NOMO-1 treated with dmso at 0.1 percent for 144 hours (cell line): ENCODE measurements around the gene RFTN1.

ENCODE experiments used
- DNase-seq: peaks from one replicate; lab custom pipeline; 2025; ENCODE audit not compliant: unreplicated experiment; lab: John Stamatoyannopoulos, UW

RFTN1 gene

GRCh38 chr3:16364963-16365362 is 148.5 kb downstream of the RFTN1 start:
- DNase-seq: no peak

DNA sequence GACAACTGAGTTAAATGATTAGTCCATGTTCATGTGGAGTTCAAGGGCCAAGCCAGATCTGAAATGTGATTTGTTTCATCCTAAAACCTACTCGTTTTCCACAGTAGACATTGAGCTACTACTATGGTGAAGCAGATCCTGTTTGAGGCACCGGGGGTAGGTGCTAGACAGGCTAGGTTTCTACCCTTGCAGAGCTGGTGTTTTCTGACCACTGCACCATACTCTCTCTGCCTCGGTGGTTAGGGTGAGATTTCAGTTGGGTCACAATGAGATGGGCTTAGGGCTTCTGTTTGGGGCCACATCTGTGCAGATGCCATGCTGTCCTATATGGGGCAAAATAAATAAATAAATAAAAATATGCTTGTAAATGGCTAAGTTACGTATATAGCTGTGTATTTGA is 149.2 kb downstream of the RFTN1 start:
- no peak for DNase-seq

GRCh38 chr3:16363636-16364035 is 149.9 kb downstream of the RFTN1 start:
- DNase-seq: no peak

- no peak for DNase-seq
These were observed 150.7 kb downstream of the RFTN1 start for GRCh38 chr3:16362770-16363169.

DNA sequence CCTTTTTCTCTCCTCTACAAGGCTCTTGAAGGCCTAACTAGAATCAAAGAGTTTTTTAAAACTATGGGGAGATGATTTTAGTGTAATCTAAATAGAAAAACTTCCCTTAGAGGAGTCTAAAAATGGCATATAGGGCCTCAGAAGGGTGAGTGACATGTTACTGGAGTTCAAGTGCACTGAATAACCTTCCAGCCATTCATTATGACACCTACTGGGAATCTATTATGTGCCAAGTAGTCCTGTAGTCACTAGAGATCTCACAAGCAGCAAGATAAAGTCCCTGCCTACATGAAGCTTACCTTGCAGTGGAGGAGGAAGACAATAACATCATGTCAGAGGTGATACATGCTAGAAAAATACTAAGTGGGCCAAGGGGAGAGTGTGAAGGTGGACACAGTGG is 152.4 kb downstream of the RFTN1 start:
- no peak for DNase-seq

DNA sequence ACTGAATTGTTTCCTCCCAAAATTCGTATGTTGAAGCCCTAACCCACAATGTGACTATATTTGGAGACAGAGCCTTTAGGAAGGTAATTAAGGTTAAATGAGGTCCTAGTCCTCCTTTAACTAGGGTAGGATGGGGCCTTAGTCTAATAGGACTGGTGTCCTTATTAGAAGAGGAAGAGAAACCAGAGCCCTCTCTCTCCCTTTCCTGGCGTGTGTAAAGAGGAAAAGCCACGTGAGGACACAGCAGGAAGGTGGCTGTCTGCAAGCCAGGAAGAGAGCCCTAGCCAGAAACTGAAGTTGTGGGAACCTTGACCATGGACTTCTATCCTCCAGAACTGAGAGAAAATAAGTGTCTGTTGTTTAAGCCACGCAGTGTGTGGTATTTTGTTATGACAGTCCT is 154.2 kb downstream of the RFTN1 start:
- DNase-seq: no peak

GRCh38 chr3:16358336-16358735 is 155.2 kb downstream of the RFTN1 start:
- no peak for DNase-seq

DNA sequence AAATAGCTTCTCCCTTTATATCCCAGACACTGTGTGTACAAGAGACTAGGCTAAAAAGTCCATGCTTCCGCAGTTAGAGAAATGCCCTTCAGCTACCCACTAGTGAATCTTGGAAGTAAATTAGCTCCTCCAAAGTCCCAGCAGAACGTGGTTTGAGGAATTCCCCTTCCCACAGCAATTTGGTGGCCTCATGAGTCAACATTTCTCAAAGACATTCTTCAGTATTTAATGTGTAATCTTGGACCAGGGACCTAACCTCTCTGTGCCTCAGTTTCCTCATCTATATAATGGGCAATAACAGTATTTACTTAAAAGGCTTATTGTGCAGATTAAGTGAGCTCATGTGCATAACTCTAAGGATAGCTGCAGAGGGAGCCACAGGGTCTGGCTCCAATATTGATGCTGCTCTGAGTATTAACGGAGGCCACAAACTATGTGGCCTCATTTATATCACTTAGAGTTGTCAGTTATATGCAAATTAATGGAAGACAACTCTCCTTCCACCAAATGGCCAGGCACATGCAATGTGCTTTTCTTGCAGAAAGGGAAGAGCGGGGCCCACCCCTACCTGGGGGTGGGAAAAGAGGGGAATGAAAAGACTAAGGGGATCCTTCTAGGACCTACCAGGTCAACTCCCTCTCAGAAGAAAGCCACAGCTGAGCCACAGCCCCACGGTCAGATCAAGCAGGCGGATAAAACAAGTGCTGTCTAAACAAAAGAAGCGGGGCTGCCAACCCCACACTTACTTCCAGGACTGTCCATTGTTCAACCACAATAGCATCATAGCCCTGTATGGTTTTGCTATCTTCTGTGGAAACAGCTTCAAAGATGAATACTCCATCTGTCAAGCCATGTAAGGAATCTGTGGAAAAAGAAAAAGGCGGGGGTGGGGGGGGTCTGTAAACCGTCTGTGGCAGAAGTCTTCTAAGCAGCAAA is 156.0 kb downstream of the RFTN1 start:
- no peak for DNase-seq

DNA sequence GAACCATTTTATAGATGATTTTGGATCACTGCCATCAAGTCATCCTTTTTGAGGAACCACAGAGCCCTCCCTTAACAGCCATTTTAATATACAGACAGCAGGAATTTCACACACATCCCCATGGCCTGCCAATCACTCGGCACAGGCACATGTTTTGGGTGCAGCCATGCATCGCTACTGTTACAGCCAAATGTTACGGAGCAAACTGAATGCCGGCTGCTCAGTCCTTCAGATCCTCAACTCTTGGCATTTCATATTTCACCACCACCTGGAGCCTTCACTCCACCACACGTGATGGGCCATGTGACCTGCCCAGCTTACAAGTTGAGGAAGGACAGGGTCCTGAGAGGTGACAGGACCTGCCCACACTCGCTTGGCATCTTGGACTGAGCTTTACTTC is 157.7 kb downstream of the RFTN1 start:
- DNase-seq: no peak

DNA sequence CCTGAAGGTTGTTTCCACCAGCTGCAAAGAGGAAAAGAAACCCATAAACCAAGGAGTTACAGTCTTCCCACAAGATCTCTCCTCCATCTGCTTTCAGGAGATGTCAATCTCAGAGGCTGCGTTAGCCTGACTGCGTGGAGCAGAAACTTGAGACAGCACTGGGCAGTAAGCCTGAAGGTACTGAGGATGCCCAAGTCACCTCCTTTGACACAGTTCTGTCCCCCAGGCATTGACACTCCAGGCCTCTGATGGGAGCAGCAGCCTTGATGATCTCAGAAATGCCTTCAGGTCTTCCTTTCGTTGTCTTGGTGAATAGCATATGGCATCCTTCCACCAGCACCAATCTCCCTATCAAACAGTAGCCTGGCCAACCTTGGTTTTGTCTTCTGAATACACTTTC is 159.2 kb downstream of the RFTN1 start:
- DNase-seq: no peak

- DNase-seq: no peak
These were observed 161.1 kb downstream of the RFTN1 start for GRCh38 chr3:16352428-16352827.

DNA sequence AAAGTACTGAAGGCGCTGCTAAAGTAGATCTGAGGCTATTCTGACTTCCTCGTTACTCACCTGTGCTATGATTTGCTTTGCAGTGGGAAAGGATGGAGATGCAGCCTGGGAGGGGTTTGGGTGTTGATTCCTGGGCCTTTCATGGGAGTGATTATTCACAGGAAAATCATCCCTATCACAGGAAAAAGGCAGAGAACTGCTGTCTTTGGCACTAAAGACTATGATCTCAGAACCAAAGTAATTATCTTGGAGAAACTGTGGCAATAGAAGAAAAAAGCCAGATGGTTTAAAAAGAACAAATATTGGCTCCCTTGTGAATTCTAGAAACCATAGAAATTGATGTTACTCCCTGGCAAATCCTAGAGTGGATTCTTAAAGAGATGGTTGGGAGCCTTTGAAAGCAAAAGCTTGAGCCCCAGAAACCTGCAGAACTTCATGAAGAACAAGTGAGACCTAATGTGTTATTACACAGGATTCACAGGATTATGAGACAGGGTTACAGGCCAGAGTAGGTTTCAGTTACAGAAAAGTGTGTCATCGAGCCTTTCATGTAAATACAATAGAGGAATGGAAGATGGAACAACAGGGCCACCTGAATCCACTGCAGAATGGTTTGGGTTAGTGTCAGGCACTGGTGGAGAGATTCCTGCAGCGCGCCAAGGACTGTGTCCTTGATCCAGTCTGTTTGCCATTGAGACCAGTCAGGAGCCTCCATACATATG is 162.7 kb downstream of the RFTN1 start:
- no peak for DNase-seq

GRCh38 chr3:16349986-16350596 is 163.4 kb downstream of the RFTN1 start:
- no peak for DNase-seq

DNA sequence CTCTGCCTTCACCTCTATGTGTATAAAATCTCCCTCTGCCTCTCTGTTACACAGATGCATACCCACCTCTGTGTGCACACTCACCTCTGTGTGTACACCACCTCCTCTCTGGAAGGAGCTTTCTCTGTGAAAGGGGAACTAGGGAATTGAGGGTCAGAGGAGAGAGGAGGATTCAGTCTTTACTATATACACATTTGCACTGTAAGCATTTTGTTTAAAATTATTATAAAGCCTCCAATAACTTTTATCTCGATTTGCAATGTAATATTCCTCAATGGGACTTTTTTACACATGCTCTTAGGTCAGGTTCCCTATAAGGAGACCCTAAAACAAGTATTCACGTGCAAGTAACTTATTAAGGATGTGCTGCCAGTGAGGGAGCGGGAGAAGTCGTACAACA is 166.0 kb downstream of the RFTN1 start:
- DNase-seq: no peak

- DNase-seq: no peak
These were observed 167.0 kb downstream of the RFTN1 start for GRCh38 chr3:16346413-16347081.

DNA sequence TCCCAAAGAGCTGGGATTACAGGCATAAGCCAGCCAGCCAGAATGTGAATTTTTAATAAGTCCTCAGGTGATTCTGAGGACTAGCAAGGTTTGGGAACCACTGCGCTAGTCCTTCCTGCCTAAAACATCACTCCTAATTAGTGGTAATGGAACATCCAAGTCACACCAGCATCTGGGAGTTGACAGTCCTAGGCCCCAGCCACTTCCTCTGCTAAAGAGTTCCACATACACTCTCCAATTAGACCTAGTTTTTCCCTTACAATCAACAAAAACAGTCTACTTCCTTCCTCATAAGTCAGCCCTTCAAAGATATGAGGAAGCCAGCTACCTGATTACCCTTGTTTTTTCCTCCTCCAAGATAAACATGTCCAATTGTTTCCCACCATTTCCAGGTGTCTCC is 170.4 kb downstream of the RFTN1 start:
- DNase-seq: no peak

DNA sequence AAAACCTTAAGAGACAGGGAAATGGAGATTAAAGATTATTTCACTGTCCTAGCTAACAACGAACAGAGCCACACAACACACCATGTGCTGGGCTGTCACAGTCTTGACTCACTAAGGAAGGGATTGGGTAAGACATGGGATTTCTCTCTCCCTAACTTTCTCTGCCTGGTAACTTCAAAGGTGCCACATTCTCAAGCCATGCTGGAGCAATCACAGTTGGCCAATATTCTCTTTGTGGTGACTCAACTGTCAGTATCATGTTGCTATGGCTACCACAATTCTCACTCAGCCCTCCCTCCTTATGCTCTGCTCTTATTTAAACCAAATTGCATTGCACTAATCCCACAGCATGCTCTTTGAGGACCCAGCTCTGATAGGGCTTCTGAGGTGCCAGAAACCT is 174.5 kb downstream of the RFTN1 start:
- DNase-seq: peak; percentile 21

DNA sequence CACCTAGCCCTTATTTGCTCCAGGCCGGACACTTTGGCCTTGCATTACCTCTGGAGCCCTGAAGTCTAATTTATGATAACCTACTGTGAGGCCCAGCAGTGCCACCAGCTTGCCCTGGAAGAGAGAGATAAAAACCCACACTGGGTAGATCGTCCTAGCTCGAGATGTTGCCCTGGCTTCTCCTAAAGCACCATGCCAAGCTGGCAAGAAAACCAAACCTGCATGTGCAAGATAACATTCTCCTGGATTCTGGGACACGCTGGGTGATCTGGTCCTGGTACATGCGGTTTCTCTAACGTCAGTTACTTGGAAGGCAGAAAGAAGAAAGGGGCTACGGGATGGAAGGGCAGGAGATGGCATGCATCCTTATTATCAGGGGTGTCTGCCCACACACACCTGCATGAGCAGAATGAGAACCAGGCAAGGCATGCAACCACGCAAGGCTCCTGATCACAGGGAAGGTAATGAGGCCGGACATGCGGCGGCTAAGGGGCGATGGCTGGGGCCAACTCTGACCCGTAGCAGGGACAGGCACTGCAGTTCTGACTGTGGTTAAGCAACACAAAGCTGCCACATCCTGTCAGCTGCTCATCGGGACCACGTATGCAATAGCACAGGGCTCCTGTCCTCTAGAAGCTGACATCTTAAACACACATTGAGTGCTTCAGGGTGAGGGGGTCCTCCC is 175.5 kb downstream of the RFTN1 start:
- peak; percentile 43 for DNase-seq

GRCh38 chr3:16336825-16337224 is 176.7 kb downstream of the RFTN1 start:
- no peak for DNase-seq

- DNase-seq: no peak
These were observed 177.5 kb downstream of the RFTN1 start for GRCh38 chr3:16335772-16336645.
